C4-2B (cell line): ENCODE results near the gene KCNIP4.

Experiments used
- CTCF ChIP-seq: fragments of 450-650 bp; conservative IDR thresholded peaks from 2 replicates; pipeline ENCODE4 v1.5.1; 2017; ENCODE audit warnings: mild to moderate bottlenecking
- ZFX ChIP-seq: fragments of 450-650 bp; IDR thresholded peaks from 2 replicates; pipeline ENCODE4 v1.6.1; 2017

- TF ChIP-seq CTCF (no peak), ZFX (no peak)
Observed at GRCh38 chr4:21655031-21655430, 293.5 kb downstream of the KCNIP4 start.
